ENCODE measurements around the gene CORO2B. TPM values are rescaled to one million over a fixed set of nuclear protein-coding genes. Genes with fewer than 3 reads are reported as not detected.
A peak's percentile ranks its signal among the peaks of the same experiment; 100 is the strongest.

Gene CORO2B
- total and polyA plus RNA-seq, 2 of the 4 experiments (the other 2 are of a cell fraction) = 9.3 to 39.3 TPM

DNA sequence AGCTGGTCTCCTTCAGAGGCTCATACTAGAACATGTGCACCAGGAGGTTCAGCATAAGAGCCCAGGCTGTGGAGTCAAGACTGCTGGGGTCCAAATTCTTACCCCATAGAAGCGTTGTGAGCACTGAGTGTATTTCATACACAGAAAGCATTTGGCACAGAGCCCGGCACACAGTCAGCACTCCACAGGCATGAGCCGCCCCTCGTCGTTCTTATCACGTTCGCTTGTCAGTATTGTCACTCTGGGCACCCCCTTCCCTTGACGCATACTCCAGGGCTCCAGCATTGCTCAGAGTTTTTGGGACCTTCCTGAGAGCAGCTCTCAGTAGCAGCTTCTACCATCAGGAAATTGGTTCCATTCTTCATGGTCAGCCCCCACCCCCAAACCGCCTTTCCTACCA lies 25.2 kb downstream of the CORO2B start:
- peaks cover 34% of the 10 kb centered on the region for H3K9me1 ChIP-seq (ENCODE audit: insufficient read depth, low read length)
- ATAC-seq (ENCODE audit: low read depth) = no peak
- no peak overlapping the region for H2BK5ac ChIP-seq (ENCODE audit: low read depth, low read length, poor library complexity, severe bottlenecking)
- no peak overlapping the region for H3K23ac ChIP-seq (ENCODE audit: low read depth, low read length)
- H3K9ac ChIP-seq (ENCODE audit: low read depth, low read length) = no peak overlapping the region
- no peak overlapping the region; the same call in 1 of the 2 replicates for H2AK5ac ChIP-seq (ENCODE audit: low read depth, low read length)
- peaks cover 35 to 85% of the 10 kb centered on the region in 2 experiments for H3K79me1 ChIP-seq (ENCODE audit: low read depth in 1 of 2, low read length in 2 of 2)
- H2AFZ ChIP-seq (replicated peaks; ENCODE audit: low read length, poor library complexity) = no peak overlapping the region
- H3K4me1 ChIP-seq (ENCODE audit: control insufficient read depth, insufficient read depth, low read length) = peaks cover 37% of the 10 kb centered on the region
- no peak overlapping the region for H4K8ac ChIP-seq (ENCODE audit: low read depth in 2 of 2, low read length in 2 of 2)
- WGBS, 2 experiments (ENCODE audit: extremely low coverage in 2 of 2, insufficient read length in 1 of 2) = 86% methylated on average over 6 of the region's 9 CpGs; no CpG with 5 or more reads in 1 of the 2 experiments
- ChIA-PET POLR2A (ENCODE audit: unreplicated experiment) (no interaction called here), CTCF (no interaction called here)
- H4K5ac ChIP-seq (ENCODE audit: low read depth, low read length) = no peak overlapping the region
- no TSS peak for BruUV-seq (replicated peaks)
- in situ Hi-C loops (cut with MboI; ENCODE audit: low sequenced_read_pairs) (no loop called here), intact Hi-C loops (cut with micrococcal nuclease) (no loop called here), dilution Hi-C loops (cut with HindIII; ENCODE audit: low sequenced_read_pairs, unreplicated experiment) (no loop called here)
- peak overlapping the region; percentile 22; the same call in 1 of the 2 replicates for H2BK20ac ChIP-seq (ENCODE audit: low read depth, low read length)
- no peak overlapping the region for H3K18ac ChIP-seq (ENCODE audit: low read depth, low read length)
- H4K91ac ChIP-seq (ENCODE audit: insufficient read depth, low read depth, low read length) = no peak overlapping the region
- H3K9me3 ChIP-seq (ENCODE audit: control insufficient read depth, insufficient read depth, low read length) = no peaks in the 10 kb centered on the region
- peaks cover 10% of the 10 kb centered on the region; the same call in 1 of the 2 replicates for H4K20me1 ChIP-seq (ENCODE audit: insufficient read depth, low read length)
- H3K27me3 ChIP-seq (ENCODE audit: control insufficient read depth, insufficient read depth, low read length) = no peaks in the 10 kb centered on the region
- H3K27ac ChIP-seq (ENCODE audit: insufficient read depth, low read length) = no peak overlapping the region
- H3K4me3 ChIP-seq (ENCODE audit: insufficient read depth, low read depth, low read length) = no peak overlapping the region
- H3K36me3 ChIP-seq (ENCODE audit: control insufficient read depth, insufficient read depth, low read length) = no peaks in the 10 kb centered on the region
- TF ChIP-seq RFX5 (IDR thresholded peaks at IDR 0.05; ENCODE audit: low read depth, low read length) (no peak), CEBPB (IDR thresholded peaks at IDR 0.05; ENCODE audit: low read depth, low read length) (no peak), POLR2A (IDR thresholded peaks at IDR 0.05; ENCODE audit: low read depth, low read length) (no peak), SMC3 (IDR thresholded peaks at IDR 0.05; ENCODE audit: low read depth, low read length) (no peak), FOS (IDR thresholded peaks at IDR 0.05; ENCODE audit: low read depth, low read length) (no peak)
- TF ChIP-seq, protein P1, sequence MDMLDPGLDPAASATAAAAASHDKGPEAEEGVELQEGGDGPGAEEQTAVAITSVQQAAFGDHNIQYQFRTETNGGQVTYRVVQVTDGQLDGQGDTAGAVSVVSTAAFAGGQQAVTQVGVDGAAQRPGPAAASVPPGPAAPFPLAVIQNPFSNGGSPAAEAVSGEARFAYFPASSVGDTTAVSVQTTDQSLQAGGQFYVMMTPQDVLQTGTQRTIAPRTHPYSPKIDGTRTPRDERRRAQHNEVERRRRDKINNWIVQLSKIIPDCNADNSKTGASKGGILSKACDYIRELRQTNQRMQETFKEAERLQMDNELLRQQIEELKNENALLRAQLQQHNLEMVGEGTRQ (IDR thresholded peaks at IDR 0.05; ENCODE audit: low read depth, low read length) = no peak
- DNase-seq = no peak
- H2BK15ac ChIP-seq (ENCODE audit: low read depth, low read length) = no peak overlapping the region
- no peak overlapping the region for H2BK120ac ChIP-seq (ENCODE audit: low read depth, low read length)
- H3K56ac ChIP-seq (ENCODE audit: extremely low read depth, insufficient read depth, low read length) = no peak overlapping the region
- no peak overlapping the region; the same call in 1 of the 2 replicates for H3K4ac ChIP-seq (ENCODE audit: low read depth, low read length)
- H3K4me2 ChIP-seq (ENCODE audit: low read depth, low read length) = no peak overlapping the region
- H2AK9ac ChIP-seq (replicated peaks; ENCODE audit: low read depth, low read length, poor library complexity) = no peak overlapping the region
- H3K14ac ChIP-seq (replicated peaks; ENCODE audit: low read depth, low read length) = no peak overlapping the region
